Measurements from ENCODE around the gene FSTL4. TPM values are rescaled to one million over a fixed set of nuclear protein-coding genes. Genes with fewer than 3 reads are reported as not detected.

The FSTL4 gene
- total RNA-seq, 2 donors from 2014 or later, result 4.4 to 5.5 TPM

DNA sequence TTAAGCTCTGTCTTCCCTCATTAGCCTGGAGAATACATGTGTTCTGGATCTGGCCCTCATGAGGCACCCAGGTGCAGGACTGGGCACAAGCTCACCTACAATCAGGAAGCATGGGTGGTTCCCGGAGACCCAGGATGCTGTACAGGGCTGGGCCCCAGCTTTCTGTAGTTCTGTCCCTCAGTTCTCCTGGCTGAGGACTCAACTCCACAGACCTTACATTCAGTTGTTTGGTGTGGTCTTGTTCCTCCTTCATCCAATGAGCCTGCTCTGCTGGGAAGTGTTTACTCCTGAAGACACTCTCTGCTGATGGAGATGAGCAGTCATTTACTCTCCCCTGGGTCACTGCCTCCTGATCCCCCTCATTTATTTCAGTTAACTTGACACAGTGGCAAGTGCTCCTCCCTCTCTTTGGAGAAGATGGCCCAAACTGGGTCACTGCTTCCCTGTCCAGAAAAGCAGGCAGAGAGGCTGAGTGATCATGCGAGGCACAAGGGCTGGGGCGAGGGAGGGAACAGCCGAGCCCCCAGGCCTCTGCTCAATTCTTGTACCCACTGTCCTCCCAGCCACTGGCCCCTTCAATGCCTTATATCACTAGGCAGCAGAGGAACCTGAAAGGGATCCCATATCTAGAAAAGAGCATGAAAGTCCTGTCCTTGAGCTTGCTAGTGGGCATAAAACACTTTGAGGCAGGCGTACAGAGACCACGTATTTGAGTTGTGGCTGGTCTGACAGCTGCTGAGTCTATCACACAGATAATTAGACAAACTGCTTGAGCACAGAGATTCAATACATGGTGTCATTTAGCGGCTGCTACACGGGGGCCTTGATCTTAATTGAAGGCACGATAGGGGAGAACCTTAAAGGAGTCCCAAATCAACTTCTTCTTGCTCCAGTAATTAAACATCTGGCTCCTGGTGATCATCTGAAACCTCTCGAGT lies 221.7 kb downstream of the FSTL4 start:
- Histone ChIP-seq H3K4me1 (ENCODE audit: control insufficient read depth, insufficient read depth, low read length) (no peaks in the 10 kb centered on the region), H3K27me3 (ENCODE audit: control insufficient read depth, insufficient read depth, low read length, poor library complexity, severe bottlenecking) (no peaks in the 10 kb centered on the region), H3K4me3 (ENCODE audit: low read length) (no peak overlapping the region), H3K9me3 (ENCODE audit: control insufficient read depth, low read length) (no peaks in the 10 kb centered on the region), H3K36me3 (ENCODE audit: control insufficient read depth, insufficient read depth, low read length) (no peaks in the 10 kb centered on the region), H3K9ac (ENCODE audit: extremely low read depth, low read length, poor library complexity, severe bottlenecking) (no peak overlapping the region), H3K27ac (ENCODE audit: low read depth, low read length) (no peak overlapping the region)
- Mint-ChIP-seq H3K9me3 (peaks cover 11% of the 10 kb centered on the region), H3K27ac (no peak overlapping the region), H3K27me3 (ENCODE audit: insufficient read depth) (no peaks in the 10 kb centered on the region), H3K36me3 (ENCODE audit: low read depth) (no peaks in the 10 kb centered on the region), H3K4me3 (no peak overlapping the region), H3K4me1 (no peaks in the 10 kb centered on the region)
- DNase-seq, result no peak
- 85 to 93% methylated on average over 5 to 10 of the region's 10 CpGs for WGBS, 2 experiments (ENCODE audit: insufficient coverage in 1 of 2, insufficient read length in 1 of 2)
- TF ChIP-seq, protein P1, sequence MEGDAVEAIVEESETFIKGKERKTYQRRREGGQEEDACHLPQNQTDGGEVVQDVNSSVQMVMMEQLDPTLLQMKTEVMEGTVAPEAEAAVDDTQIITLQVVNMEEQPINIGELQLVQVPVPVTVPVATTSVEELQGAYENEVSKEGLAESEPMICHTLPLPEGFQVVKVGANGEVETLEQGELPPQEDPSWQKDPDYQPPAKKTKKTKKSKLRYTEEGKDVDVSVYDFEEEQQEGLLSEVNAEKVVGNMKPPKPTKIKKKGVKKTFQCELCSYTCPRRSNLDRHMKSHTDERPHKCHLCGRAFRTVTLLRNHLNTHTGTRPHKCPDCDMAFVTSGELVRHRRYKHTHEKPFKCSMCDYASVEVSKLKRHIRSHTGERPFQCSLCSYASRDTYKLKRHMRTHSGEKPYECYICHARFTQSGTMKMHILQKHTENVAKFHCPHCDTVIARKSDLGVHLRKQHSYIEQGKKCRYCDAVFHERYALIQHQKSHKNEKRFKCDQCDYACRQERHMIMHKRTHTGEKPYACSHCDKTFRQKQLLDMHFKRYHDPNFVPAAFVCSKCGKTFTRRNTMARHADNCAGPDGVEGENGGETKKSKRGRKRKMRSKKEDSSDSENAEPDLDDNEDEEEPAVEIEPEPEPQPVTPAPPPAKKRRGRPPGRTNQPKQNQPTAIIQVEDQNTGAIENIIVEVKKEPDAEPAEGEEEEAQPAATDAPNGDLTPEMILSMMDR (conservative IDR thresholded peaks at IDR 0.05), result no peak

DNA sequence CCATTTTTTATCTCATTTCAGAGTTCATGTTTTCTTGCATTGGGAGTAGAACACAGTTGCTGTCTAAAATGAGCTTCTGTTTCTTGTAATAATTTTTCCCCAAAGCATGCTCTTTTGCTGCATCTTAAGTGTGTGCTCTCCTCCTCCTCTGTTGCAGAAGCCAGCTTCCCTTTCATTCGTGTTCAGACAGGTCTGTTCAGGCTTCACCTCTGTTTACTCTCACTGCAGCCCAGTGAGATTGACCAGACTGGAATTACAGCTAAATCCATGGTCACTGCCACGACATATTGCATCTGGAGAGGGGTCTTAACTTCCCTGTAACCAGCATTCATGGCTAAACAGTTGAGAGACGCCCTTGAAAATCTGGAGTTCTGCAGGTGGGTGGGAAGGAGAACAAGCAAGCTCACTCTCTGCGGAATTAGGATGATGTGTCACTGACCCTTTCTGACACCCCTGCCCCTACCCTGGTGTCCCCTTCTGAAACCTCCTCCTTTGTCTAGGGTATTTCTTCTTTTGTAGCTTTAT lies 223.2 kb downstream of the FSTL4 start:
- DNase-seq, result no peak
- H3K27me3 ChIP-seq (ENCODE audit: control insufficient read depth, insufficient read depth, low read length, poor library complexity, severe bottlenecking), result no peaks in the 10 kb centered on the region
- WGBS, 2 experiments (ENCODE audit: insufficient coverage in 1 of 2, insufficient read length in 1 of 2), result 71 to 85% methylated on average over 3 to 4 of the region's 4 CpGs
- H3K4me3 Mint-ChIP-seq, result no peak overlapping the region
- H3K27ac ChIP-seq (ENCODE audit: low read depth, low read length), result no peak overlapping the region
- H3K4me1 Mint-ChIP-seq, result no peaks in the 10 kb centered on the region
- H3K9me3 Mint-ChIP-seq, result no peaks in the 10 kb centered on the region
- no peaks in the 10 kb centered on the region for H3K9me3 ChIP-seq (ENCODE audit: control insufficient read depth, low read length)
- H3K4me1 ChIP-seq (ENCODE audit: control insufficient read depth, insufficient read depth, low read length), result no peaks in the 10 kb centered on the region
- TF ChIP-seq, protein P1 (conservative IDR thresholded peaks at IDR 0.05), result no peak
- no peak overlapping the region for H3K27ac Mint-ChIP-seq
- H3K36me3 ChIP-seq (ENCODE audit: control insufficient read depth, insufficient read depth, low read length), result no peaks in the 10 kb centered on the region
- H3K9ac ChIP-seq (ENCODE audit: extremely low read depth, low read length, poor library complexity, severe bottlenecking), result no peak overlapping the region
- H3K4me3 ChIP-seq (ENCODE audit: low read length), result no peak overlapping the region
- H3K36me3 Mint-ChIP-seq (ENCODE audit: low read depth), result no peaks in the 10 kb centered on the region
- H3K27me3 Mint-ChIP-seq (ENCODE audit: insufficient read depth), result no peaks in the 10 kb centered on the region

DNA sequence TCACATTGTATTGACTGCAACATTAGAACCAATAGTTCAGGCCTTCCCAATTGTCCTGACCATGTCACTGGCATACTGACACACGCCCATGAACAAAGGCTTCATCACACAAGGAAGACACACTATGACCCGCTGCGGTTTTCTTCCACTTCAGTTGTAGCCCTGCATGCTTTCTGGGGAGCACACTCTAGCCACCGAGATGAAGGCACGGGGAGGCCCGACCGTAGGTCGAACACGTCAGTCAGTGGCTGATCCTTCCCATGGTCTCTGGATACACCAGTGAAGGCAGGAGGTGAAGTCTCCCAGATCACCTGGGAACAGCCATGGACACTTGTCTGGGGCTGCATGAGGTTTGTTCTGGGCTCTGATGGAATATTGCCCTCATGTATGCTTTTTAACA lies 224.7 kb downstream of the FSTL4 start:
- H3K27ac Mint-ChIP-seq, result no peak overlapping the region
- Histone ChIP-seq H3K9ac (ENCODE audit: extremely low read depth, low read length, poor library complexity, severe bottlenecking) (no peak overlapping the region), H3K4me1 (ENCODE audit: control insufficient read depth, insufficient read depth, low read length) (no peaks in the 10 kb centered on the region), H3K9me3 (ENCODE audit: control insufficient read depth, low read length) (no peaks in the 10 kb centered on the region), H3K27me3 (ENCODE audit: control insufficient read depth, insufficient read depth, low read length, poor library complexity, severe bottlenecking) (no peaks in the 10 kb centered on the region), H3K36me3 (ENCODE audit: control insufficient read depth, insufficient read depth, low read length) (no peaks in the 10 kb centered on the region), H3K27ac (ENCODE audit: low read depth, low read length) (no peak overlapping the region), H3K4me3 (ENCODE audit: low read length) (no peak overlapping the region)
- peaks cover 6% of the 10 kb centered on the region for H3K4me1 Mint-ChIP-seq
- no peaks in the 10 kb centered on the region for H3K9me3 Mint-ChIP-seq
- H3K36me3 Mint-ChIP-seq (ENCODE audit: low read depth), result no peaks in the 10 kb centered on the region
- H3K4me3 Mint-ChIP-seq, result no peak overlapping the region
- TF ChIP-seq, protein P1 (conservative IDR thresholded peaks at IDR 0.05), result no peak
- no peak for DNase-seq
- H3K27me3 Mint-ChIP-seq (ENCODE audit: insufficient read depth), result no peaks in the 10 kb centered on the region
- 91 to 93% methylated on average over 9 of the region's 9 CpGs for WGBS, 2 experiments (ENCODE audit: insufficient coverage in 1 of 2, insufficient read length in 1 of 2)
